HEK293 (cell line): Measurements from ENCODE around the gene RAMP1.

ENCODE experiments used
- CTCF ChIA-PET: fragments of 350-600 bp; formaldehyde crosslinking; extraction: SDS; loops from one replicate; lab custom pipeline; 2021; ENCODE audit warnings: antibody characterized with exemption; lab: Yijun Ruan, JAX
- POLR2A ChIA-PET: fragments of 300-600 bp; formaldehyde crosslinking; extraction: SDS; loops from one replicate; lab custom pipeline; 2020; ENCODE audit warnings: antibody characterized with exemption, inconsistent platforms; lab: Yijun Ruan, JAX
- H3K27ac ChIP-seq: fragments of 200-500 bp; sonication (Bioruptor generic); 2 replicates; pipeline ENCODE4 v1.5.1; 2014; ENCODE audit warnings: low read depth, low read length, control low read depth, inconsistent platforms; ENCODE audit errors: extremely low read depth
- H3K36me3 ChIP-seq, 2 experiments: fragments of 200-500 bp in 1 of 2; sonication (Bioruptor generic) in 1 of 2; 1 replicate in 1 of 2; 2 replicates in 1 of 2; pipeline ENCODE4 v1.5.1; 2014 to 2017; ENCODE audit warnings: inconsistent platforms in 2 of 2, low read length in 2 of 2; ENCODE audit not compliant: control insufficient read depth in 2 of 2, insufficient read depth in 1 of 2
- H3K4me1 ChIP-seq: fragments of 200-500 bp; sonication (Bioruptor generic); 2 replicates; pipeline ENCODE4 v1.5.1; 2014; ENCODE audit warnings: mild to moderate bottlenecking, low read length, inconsistent platforms; ENCODE audit not compliant: control insufficient read depth, insufficient read depth
- H3K4me3 ChIP-seq: 2 replicates; pipeline ENCODE4 v1.5.1; 2011; ENCODE audit warnings: low read depth, mild to moderate bottlenecking, control low read depth, low read length, moderate library complexity
- H3K9me3 ChIP-seq: fragments of 200-500 bp; sonication (Bioruptor generic); 2 replicates; pipeline ENCODE4 v1.5.1; 2014; ENCODE audit warnings: low read depth, low read length, inconsistent platforms; ENCODE audit not compliant: control insufficient read depth, insufficient read depth
- FEZF1 ChIP-seq: fragments of 450-650 bp; formaldehyde crosslinking; IDR thresholded peaks from 2 replicates; pipeline ENCODE4 v1.5.1; 2016; ENCODE audit warnings: missing biosample characterization, missing genetic modification characterization
- GLIS1 ChIP-seq: fragments of 450-650 bp; formaldehyde crosslinking; IDR thresholded peaks from 2 replicates; pipeline ENCODE4 v1.5.1; 2016; ENCODE audit warnings: missing biosample characterization, missing genetic modification characterization
- HOXA7 ChIP-seq: sonication (generic); formaldehyde crosslinking; IDR thresholded peaks from 2 replicates; pipeline ENCODE4 v1.8.1; 2022; ENCODE audit warnings: missing genetic modification reagents, borderline replicate concordance
- HOXC10 ChIP-seq: sonication (generic); formaldehyde crosslinking; IDR thresholded peaks from 2 replicates; pipeline ENCODE4 v1.8.1; 2023; ENCODE audit warnings: mild to moderate bottlenecking, missing genetic modification reagents
- KLF1 ChIP-seq: fragments of 450-650 bp; formaldehyde crosslinking; IDR thresholded peaks from 2 replicates; pipeline ENCODE4 v1.5.1; 2016; ENCODE audit warnings: missing biosample characterization, missing genetic modification characterization
- PRDM10 ChIP-seq: fragments of 450-650 bp; formaldehyde crosslinking; IDR thresholded peaks from 2 replicates; pipeline ENCODE4 v1.5.1; 2016; ENCODE audit warnings: missing biosample characterization, missing genetic modification characterization
- SCRT1 ChIP-seq: fragments of 450-650 bp; formaldehyde crosslinking; IDR thresholded peaks from 2 replicates; pipeline ENCODE4 v1.5.1; 2016; ENCODE audit warnings: missing biosample characterization, missing genetic modification characterization, borderline replicate concordance
- SCRT2 ChIP-seq: fragments of 450-650 bp; formaldehyde crosslinking; IDR thresholded peaks from 2 replicates; pipeline ENCODE4 v1.5.1; 2016; ENCODE audit warnings: missing biosample characterization, missing genetic modification characterization
- WT1 ChIP-seq: fragments of 450-650 bp; formaldehyde crosslinking; IDR thresholded peaks from 2 replicates; pipeline ENCODE4 v1.5.1; 2016; ENCODE audit warnings: missing biosample characterization, missing genetic modification characterization
- ZNF10 ChIP-seq: fragments of 450-650 bp; formaldehyde crosslinking; IDR thresholded peaks from 2 replicates; pipeline ENCODE4 v1.5.1; 2017; ENCODE audit warnings: missing biosample characterization, missing genetic modification characterization
- ZNF112 ChIP-seq: fragments of 450-650 bp; formaldehyde crosslinking; IDR thresholded peaks from 2 replicates; pipeline ENCODE4 v1.5.0; 2017; ENCODE audit warnings: missing biosample characterization, missing genetic modification characterization
- ZNF24 ChIP-seq: fragments of 450-650 bp; formaldehyde crosslinking; IDR thresholded peaks from 2 replicates; pipeline ENCODE4 v1.5.1; 2016; ENCODE audit warnings: missing biosample characterization, missing genetic modification characterization
- ZNF324 ChIP-seq: fragments of 450-650 bp; formaldehyde crosslinking; IDR thresholded peaks from 2 replicates; pipeline ENCODE4 v1.5.1; 2016; ENCODE audit warnings: missing biosample characterization, missing genetic modification characterization
- ZNF433 ChIP-seq: fragments of 450-650 bp; formaldehyde crosslinking; IDR thresholded peaks from 2 replicates; pipeline ENCODE4 v1.5.1; 2016; ENCODE audit warnings: missing biosample characterization, missing genetic modification characterization, low read depth
- ZNF521 ChIP-seq: fragments of 450-650 bp; formaldehyde crosslinking; IDR thresholded peaks from 2 replicates; pipeline ENCODE4 v1.5.1; 2017; ENCODE audit warnings: missing biosample characterization, mild to moderate bottlenecking, missing genetic modification characterization
- ZNF549 ChIP-seq: fragments of 450-650 bp; IDR thresholded peaks from 2 replicates; pipeline ENCODE4 v1.5.1; 2018; ENCODE audit warnings: missing biosample characterization, missing genetic modification characterization, mild to moderate bottlenecking, inconsistent platforms, moderate library complexity
- ZNF610 ChIP-seq: fragments of 450-650 bp; formaldehyde crosslinking; IDR thresholded peaks from 2 replicates; pipeline ENCODE4 v1.5.1; 2016; ENCODE audit warnings: missing biosample characterization, missing genetic modification characterization, borderline replicate concordance
- TF ChIP-seq, protein P1 (sequence below): fragments of 450-650 bp; formaldehyde crosslinking; IDR thresholded peaks from 2 replicates; pipeline ENCODE4 v1.5.1; 2016; ENCODE audit warnings: missing biosample characterization, missing genetic modification characterization
- TF ChIP-seq, protein P2 (sequence below): fragments of 450-650 bp; formaldehyde crosslinking; IDR thresholded peaks from 2 replicates; pipeline ENCODE4 v1.5.1; 2016; ENCODE audit warnings: missing biosample characterization, missing genetic modification characterization
- TF ChIP-seq, protein P3 (sequence below): fragments of 450-650 bp; formaldehyde crosslinking; IDR thresholded peaks from 2 replicates; pipeline ENCODE4 v1.5.1; 2016; ENCODE audit warnings: missing biosample characterization, missing genetic modification characterization

RAMP1 gene

GRCh38 chr2:237920673-237921072, 61.2 kb downstream of the RAMP1 start (continued):
- TF ChIP-seq, protein P1, sequence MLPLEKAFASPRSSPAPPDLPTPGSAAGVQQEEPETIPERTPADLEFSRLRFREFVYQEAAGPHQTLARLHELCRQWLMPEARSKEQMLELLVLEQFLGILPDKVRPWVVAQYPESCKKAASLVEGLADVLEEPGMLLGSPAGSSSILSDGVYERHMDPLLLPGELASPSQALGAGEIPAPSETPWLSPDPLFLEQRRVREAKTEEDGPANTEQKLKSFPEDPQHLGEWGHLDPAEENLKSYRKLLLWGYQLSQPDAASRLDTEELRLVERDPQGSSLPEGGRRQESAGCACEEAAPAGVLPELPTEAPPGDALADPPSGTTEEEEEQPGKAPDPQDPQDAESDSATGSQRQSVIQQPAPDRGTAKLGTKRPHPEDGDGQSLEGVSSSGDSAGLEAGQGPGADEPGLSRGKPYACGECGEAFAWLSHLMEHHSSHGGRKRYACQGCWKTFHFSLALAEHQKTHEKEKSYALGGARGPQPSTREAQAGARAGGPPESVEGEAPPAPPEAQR (tag by site-specific recombination): no peak
- TF ChIP-seq ZNF24 (tag by site-specific recombination): no peak
- TF ChIP-seq KLF1: no peak

DNA sequence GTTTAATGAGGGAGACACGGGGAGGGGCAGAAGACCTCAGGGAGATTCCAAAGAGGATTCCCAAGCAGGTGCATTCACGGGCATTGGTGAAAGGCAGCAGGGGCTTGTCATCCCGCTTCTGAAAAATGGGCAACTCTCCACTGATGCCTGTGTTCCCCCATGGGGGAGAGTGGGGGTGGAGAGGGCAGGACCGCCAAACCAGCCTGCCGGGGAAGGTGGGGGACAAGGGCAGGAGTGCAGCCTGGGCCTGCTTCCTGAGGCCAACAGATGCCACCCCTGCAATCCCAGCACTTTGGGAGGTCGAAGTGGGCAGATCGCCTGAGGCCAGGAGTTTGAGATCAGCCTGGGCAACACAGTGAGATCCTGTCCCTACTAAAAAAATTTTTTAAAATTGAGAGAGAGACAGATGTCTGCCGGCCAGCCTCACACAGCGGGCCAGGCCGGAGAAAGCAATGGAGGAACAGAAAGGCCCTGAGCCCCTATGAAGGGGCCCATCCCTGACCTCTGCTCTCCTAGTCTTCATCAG, 62.6 kb downstream of the RAMP1 start:
- H3K4me1 ChIP-seq: no peaks in the 10 kb centered on the region
- CTCF ChIA-PET: interaction anchor here (1.6 kb wide), 1 partner anchor 10 kb away, joined by 6 read pairs; no protein-coding TSS in a partner anchor
- POLR2A ChIA-PET: no interaction called here

DNA sequence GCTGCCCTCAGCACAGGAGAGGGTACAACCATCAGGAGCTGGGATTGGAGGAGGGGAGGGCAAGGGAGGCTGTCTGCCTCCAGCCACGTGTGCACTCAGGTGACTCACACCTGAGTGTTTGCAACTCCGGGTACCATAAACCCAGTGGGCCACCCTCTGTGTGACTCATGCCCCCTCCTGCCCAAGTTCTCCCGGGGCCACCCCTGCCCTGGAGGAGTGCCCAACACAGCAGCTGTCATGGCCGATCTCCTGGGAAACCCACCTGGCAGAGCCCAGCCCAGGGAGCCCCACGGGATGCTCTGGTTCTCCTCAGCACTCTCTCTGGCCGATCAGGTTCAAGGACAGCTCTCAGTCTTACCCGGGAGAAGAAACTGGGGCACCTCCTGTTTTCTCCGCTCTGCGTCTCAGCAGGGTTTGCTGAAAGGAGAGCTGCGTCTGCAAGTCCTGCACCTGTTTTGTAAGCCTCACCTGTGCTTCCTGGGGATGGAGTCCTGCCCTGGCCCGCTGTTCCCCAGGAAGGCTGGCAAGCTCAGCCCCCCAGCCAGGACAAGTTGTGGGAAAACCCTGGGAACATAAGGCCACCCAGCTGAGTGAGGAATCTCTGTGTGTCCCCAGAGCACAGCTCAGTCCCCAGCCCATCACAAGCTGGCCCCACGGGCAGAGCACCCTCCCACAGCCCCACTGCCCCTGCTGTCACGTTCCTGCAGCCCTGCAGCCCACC, 63.4 kb downstream of the RAMP1 start:
- Histone ChIP-seq H3K36me3 (no peaks in the 10 kb centered on the region), H3K4me3 (no peak overlapping the region), H3K9me3 (no peaks in the 10 kb centered on the region), H3K27ac (no peak overlapping the region)
- CTCF ChIA-PET: interaction anchor here (0.6 to 1.9 kb wide), 11 partner anchors 9 to 828 kb away, joined by 3 to 6 read pairs (median 3); no protein-coding TSS in a partner anchor
- POLR2A ChIA-PET: no interaction called here
- TF ChIP-seq FEZF1 (tag by site-specific recombination) (no peak), HOXC10 (CRISPR knock-in tag) (no peak), ZNF112 (tag by site-specific recombination) (no peak), ZNF610 (no peak), WT1 (tag by site-specific recombination) (no peak), SCRT2 (no peak), ZNF10 (no peak), ZNF521 (tag by site-specific recombination) (no peak), GLIS1 (tag by site-specific recombination) (no peak), SCRT1 (tag by site-specific recombination) (no peak), HOXA7 (CRISPR knock-in tag) (no peak), ZNF549 (tag by site-specific recombination) (no peak)
- TF ChIP-seq, protein P2, sequence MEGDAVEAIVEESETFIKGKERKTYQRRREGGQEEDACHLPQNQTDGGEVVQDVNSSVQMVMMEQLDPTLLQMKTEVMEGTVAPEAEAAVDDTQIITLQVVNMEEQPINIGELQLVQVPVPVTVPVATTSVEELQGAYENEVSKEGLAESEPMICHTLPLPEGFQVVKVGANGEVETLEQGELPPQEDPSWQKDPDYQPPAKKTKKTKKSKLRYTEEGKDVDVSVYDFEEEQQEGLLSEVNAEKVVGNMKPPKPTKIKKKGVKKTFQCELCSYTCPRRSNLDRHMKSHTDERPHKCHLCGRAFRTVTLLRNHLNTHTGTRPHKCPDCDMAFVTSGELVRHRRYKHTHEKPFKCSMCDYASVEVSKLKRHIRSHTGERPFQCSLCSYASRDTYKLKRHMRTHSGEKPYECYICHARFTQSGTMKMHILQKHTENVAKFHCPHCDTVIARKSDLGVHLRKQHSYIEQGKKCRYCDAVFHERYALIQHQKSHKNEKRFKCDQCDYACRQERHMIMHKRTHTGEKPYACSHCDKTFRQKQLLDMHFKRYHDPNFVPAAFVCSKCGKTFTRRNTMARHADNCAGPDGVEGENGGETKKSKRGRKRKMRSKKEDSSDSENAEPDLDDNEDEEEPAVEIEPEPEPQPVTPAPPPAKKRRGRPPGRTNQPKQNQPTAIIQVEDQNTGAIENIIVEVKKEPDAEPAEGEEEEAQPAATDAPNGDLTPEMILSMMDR: no peak
- TF ChIP-seq, protein P3, sequence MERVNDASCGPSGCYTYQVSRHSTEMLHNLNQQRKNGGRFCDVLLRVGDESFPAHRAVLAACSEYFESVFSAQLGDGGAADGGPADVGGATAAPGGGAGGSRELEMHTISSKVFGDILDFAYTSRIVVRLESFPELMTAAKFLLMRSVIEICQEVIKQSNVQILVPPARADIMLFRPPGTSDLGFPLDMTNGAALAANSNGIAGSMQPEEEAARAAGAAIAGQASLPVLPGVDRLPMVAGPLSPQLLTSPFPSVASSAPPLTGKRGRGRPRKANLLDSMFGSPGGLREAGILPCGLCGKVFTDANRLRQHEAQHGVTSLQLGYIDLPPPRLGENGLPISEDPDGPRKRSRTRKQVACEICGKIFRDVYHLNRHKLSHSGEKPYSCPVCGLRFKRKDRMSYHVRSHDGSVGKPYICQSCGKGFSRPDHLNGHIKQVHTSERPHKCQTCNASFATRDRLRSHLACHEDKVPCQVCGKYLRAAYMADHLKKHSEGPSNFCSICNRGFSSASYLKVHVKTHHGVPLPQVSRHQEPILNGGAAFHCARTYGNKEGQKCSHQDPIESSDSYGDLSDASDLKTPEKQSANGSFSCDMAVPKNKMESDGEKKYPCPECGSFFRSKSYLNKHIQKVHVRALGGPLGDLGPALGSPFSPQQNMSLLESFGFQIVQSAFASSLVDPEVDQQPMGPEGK (tag by site-specific recombination): no peak
- TF ChIP-seq, all 188 proteins: peak for 0
- no peaks in the 10 kb centered on the region for H3K4me1 ChIP-seq

More for the DNA sequence above, 62.6 kb downstream of the RAMP1 start:
- no peaks in the 10 kb centered on the region for H3K36me3 ChIP-seq
- no peak overlapping the region for H3K27ac ChIP-seq
- H3K4me3 ChIP-seq: no peak overlapping the region
- TF ChIP-seq PRDM10 (tag by site-specific recombination) (peak; percentile 57; the same call in 1 of the 2 replicates), ZNF10 (no peak), ZNF324 (tag by site-specific recombination) (no peak), ZNF433 (tag by site-specific recombination) (no peak)
- TF ChIP-seq, all 188 proteins: peak for 1
- H3K9me3 ChIP-seq: no peaks in the 10 kb centered on the region
